ENCODE results near the gene OR1S1. TPM values are rescaled to one million over a fixed set of nuclear protein-coding genes. Genes with fewer than 3 reads are reported as not detected.

The OR1S1 gene
- total RNA-seq, 1 experiment from 2014 or later, result not detected

DNA sequence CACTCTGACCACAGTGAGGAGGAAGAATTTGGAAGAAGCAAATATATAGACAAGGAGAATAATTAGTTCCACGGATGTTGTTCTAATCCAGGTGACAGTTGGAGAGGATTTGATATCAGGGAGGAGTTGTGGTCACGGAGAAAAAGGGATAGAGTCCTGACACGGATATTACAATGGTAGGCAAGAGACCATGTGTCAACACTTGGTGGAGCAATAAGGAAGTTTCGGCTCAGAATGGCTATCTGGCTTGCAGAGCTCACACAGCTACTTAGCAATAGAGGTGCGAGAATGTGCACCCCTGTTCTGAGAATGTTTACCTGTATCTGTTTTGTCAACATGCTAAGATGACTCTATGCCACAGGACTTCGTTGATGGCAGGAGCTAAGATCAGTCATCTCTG lies 34.1 kb upstream of the OR1S1 start:
- POLR2A ChIA-PET, result no interaction called here
- DNase-seq (ENCODE audit: low read depth, low spot score), result no peak
- CTCF ChIA-PET, result no interaction called here
- intact Hi-C loops (cut with micrococcal nuclease), result loop anchor here (10.0 kb wide), 1 partner anchor 54 kb away; the partner anchor contains the start of gene OR9I1
- no TSS peak for BruUV-seq (replicated peaks)
- Histone ChIP-seq H3K4me1 (ENCODE audit: control insufficient read depth in 1 of 2, insufficient read depth in 2 of 2, low read length in 2 of 2) (no peaks in the 10 kb centered on the region), H3K79me2 (ENCODE audit: insufficient read depth, low read length) (no peaks in the 10 kb centered on the region), H3K4me3 (replicated peaks in 1 of 2; ENCODE audit: low read depth in 1 of 2, low read length in 2 of 2) (no peak overlapping the region), H3K27ac (ENCODE audit: low read depth, low read length) (no peak overlapping the region), H3K36me3 (ENCODE audit: control insufficient read depth in 1 of 2, insufficient read depth in 2 of 2, low read length in 2 of 2) (no peaks in the 10 kb centered on the region), H3K9ac (ENCODE audit: low read length) (no peak overlapping the region), H3K9me2 (ENCODE audit: insufficient read depth) (no peaks in the 10 kb centered on the region), H2AFZ (ENCODE audit: low read depth, low read length, poor library complexity, severe bottlenecking) (no peak overlapping the region), H3K9me3 (ENCODE audit: control insufficient read depth in 1 of 2, insufficient read depth in 1 of 2, low read depth in 1 of 2, low read length in 2 of 2) (no peaks in the 10 kb centered on the region), H4K20me1 (ENCODE audit: insufficient read depth) (no peaks in the 10 kb centered on the region), H3K27me3 (ENCODE audit: insufficient read depth, low read length) (peaks cover 29% of the 10 kb centered on the region), H3K4me2 (ENCODE audit: low read length) (no peak overlapping the region)
- no peak for ATAC-seq
- TF ChIP-seq RAD21 (IDR thresholded peaks at IDR 0.05; ENCODE audit: low read depth) (no peak), SIN3A (IDR thresholded peaks at IDR 0.05; ENCODE audit: low read depth) (no peak), SP1 (IDR thresholded peaks at IDR 0.05; ENCODE audit: low read depth) (no peak), POLR2AphosphoS5 (IDR thresholded peaks at IDR 0.05; ENCODE audit: low read depth, low read length) (no peak)
- RAD21 ChIA-PET (ENCODE audit: low non-redundant PET in 1 of 2, low total read pairs in 2 of 2, uncharacterized antibody in 2 of 2, unreplicated experiment in 2 of 2), result no interaction called here

DNA sequence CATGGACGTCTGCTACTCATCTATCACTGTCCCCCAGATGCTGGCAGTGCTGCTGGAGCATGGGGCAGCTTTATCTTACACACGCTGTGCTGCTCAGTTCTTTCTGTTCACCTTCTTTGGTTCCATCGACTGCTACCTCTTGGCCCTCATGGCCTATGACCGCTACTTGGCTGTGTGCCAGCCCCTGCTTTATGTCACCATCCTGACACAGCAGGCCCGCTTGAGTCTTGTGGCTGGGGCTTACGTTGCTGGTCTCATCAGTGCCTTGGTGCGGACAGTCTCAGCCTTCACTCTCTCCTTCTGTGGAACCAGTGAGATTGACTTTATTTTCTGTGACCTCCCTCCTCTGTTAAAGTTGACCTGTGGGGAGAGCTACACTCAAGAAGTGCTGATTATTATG lies 32.9 kb upstream of the OR1S1 start:
- no peak overlapping the region for H3K27ac ChIP-seq (ENCODE audit: low read depth, low read length)
- H2AFZ ChIP-seq (ENCODE audit: low read depth, low read length, poor library complexity, severe bottlenecking), result no peak overlapping the region
- no peaks in the 10 kb centered on the region for H3K9me2 ChIP-seq (ENCODE audit: insufficient read depth)
- H3K9ac ChIP-seq (ENCODE audit: low read length), result no peak overlapping the region
- H3K4me2 ChIP-seq (ENCODE audit: low read length), result no peak overlapping the region
- no peaks in the 10 kb centered on the region for H3K36me3 ChIP-seq (ENCODE audit: control insufficient read depth in 1 of 2, insufficient read depth in 2 of 2, low read length in 2 of 2)
- DNase-seq (ENCODE audit: low read depth, low spot score) (no peak), ATAC-seq (no peak)
- H4K20me1 ChIP-seq (ENCODE audit: insufficient read depth), result no peaks in the 10 kb centered on the region
- no peaks in the 10 kb centered on the region for H3K4me1 ChIP-seq (ENCODE audit: control insufficient read depth in 1 of 2, insufficient read depth in 2 of 2, low read length in 2 of 2)
- ChIA-PET RAD21 (ENCODE audit: low non-redundant PET in 1 of 2, low total read pairs in 2 of 2, uncharacterized antibody in 2 of 2, unreplicated experiment in 2 of 2) (no interaction called here), POLR2A (no interaction called here), CTCF (no interaction called here)
- H3K79me2 ChIP-seq (ENCODE audit: insufficient read depth, low read length), result no peaks in the 10 kb centered on the region
- peaks cover 25% of the 10 kb centered on the region for H3K27me3 ChIP-seq (ENCODE audit: insufficient read depth, low read length)
- no TSS peak for BruUV-seq (replicated peaks)
- H3K4me3 ChIP-seq (replicated peaks in 1 of 2; ENCODE audit: low read depth in 1 of 2, low read length in 2 of 2), result no peak overlapping the region
- intact Hi-C loops (cut with micrococcal nuclease), result loop anchor here (10.0 kb wide), 1 partner anchor 55 kb away; the partner anchor contains the start of gene OR9I1
- no peaks in the 10 kb centered on the region for H3K9me3 ChIP-seq (ENCODE audit: control insufficient read depth in 1 of 2, insufficient read depth in 1 of 2, low read depth in 1 of 2, low read length in 2 of 2)
- TF ChIP-seq CBX3 (IDR thresholded peaks at IDR 0.05; ENCODE audit: low read depth) (no peak), EZH2 (IDR thresholded peaks at IDR 0.05) (no peak), EGR1 (IDR thresholded peaks at IDR 0.05; ENCODE audit: low read depth) (no peak), POLR2A (IDR thresholded peaks at IDR 0.05; ENCODE audit: borderline replicate concordance, extremely low read depth, insufficient read depth, insufficient read length) (no peak), FOSL1 (IDR thresholded peaks at IDR 0.05; ENCODE audit: low read depth) (no peak), SIN3A (IDR thresholded peaks at IDR 0.05; ENCODE audit: low read depth) (no peak), CEBPB (IDR thresholded peaks at IDR 0.05; ENCODE audit: low read depth) (no peak), POLR2AphosphoS5 (IDR thresholded peaks at IDR 0.05; ENCODE audit: low read depth, low read length) (no peak), RAD21 (IDR thresholded peaks at IDR 0.05; ENCODE audit: low read depth) (no peak), ELF1 (IDR thresholded peaks at IDR 0.05; ENCODE audit: borderline replicate concordance, low read depth) (no peak), SRF (IDR thresholded peaks at IDR 0.05; ENCODE audit: low read depth) (no peak), JUND (IDR thresholded peaks at IDR 0.05) (no peak), ZFX (IDR thresholded peaks at IDR 0.05) (no peak)
- TF ChIP-seq, protein P1, sequence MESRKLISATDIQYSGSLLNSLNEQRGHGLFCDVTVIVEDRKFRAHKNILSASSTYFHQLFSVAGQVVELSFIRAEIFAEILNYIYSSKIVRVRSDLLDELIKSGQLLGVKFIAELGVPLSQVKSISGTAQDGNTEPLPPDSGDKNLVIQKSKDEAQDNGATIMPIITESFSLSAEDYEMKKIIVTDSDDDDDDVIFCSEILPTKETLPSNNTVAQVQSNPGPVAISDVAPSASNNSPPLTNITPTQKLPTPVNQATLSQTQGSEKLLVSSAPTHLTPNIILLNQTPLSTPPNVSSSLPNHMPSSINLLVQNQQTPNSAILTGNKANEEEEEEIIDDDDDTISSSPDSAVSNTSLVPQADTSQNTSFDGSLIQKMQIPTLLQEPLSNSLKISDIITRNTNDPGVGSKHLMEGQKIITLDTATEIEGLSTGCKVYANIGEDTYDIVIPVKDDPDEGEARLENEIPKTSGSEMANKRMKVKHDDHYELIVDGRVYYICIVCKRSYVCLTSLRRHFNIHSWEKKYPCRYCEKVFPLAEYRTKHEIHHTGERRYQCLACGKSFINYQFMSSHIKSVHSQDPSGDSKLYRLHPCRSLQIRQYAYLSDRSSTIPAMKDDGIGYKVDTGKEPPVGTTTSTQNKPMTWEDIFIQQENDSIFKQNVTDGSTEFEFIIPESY (IDR thresholded peaks at IDR 0.05; ENCODE audit: extremely low read depth, insufficient replicate concordance, low read length), result no peak
- TF ChIP-seq, protein P2, sequence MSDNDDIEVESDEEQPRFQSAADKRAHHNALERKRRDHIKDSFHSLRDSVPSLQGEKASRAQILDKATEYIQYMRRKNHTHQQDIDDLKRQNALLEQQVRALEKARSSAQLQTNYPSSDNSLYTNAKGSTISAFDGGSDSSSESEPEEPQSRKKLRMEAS (IDR thresholded peaks at IDR 0.05), result no peak
- TF ChIP-seq, protein P3, sequence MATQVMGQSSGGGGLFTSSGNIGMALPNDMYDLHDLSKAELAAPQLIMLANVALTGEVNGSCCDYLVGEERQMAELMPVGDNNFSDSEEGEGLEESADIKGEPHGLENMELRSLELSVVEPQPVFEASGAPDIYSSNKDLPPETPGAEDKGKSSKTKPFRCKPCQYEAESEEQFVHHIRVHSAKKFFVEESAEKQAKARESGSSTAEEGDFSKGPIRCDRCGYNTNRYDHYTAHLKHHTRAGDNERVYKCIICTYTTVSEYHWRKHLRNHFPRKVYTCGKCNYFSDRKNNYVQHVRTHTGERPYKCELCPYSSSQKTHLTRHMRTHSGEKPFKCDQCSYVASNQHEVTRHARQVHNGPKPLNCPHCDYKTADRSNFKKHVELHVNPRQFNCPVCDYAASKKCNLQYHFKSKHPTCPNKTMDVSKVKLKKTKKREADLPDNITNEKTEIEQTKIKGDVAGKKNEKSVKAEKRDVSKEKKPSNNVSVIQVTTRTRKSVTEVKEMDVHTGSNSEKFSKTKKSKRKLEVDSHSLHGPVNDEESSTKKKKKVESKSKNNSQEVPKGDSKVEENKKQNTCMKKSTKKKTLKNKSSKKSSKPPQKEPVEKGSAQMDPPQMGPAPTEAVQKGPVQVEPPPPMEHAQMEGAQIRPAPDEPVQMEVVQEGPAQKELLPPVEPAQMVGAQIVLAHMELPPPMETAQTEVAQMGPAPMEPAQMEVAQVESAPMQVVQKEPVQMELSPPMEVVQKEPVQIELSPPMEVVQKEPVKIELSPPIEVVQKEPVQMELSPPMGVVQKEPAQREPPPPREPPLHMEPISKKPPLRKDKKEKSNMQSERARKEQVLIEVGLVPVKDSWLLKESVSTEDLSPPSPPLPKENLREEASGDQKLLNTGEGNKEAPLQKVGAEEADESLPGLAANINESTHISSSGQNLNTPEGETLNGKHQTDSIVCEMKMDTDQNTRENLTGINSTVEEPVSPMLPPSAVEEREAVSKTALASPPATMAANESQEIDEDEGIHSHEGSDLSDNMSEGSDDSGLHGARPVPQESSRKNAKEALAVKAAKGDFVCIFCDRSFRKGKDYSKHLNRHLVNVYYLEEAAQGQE (IDR thresholded peaks at IDR 0.05; ENCODE audit: low read depth), result no peak

Measured in HCT116 (cell line).